ENCODE results near the gene OR4N5.

DNA sequence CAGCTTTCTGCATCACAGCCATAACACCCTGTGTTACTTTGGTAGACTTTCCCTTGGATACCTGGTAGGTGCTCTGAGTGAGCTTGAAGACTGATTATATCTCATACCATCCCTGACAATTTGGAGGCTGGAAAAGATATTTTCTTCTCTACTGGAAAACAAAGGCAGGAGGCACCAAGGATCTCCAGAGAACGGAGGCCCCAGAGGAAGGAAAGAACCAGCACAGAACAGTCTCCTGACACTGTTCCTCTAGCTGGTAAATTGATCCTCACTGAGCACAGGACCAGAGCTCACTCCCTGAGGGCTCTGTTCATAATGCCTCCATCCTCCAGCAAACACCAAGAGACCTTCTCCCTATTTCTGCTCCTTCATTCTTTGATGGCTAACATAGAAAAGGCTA is 52.0 kb downstream of the OR4N5 start, which contains the start of gene OR11G2:
- TF ChIP-seq CEBPB (IDR thresholded peaks at IDR 0.05; ENCODE audit: low read depth, low read length), result no peak
- TF ChIP-seq CTCF (IDR thresholded peaks at IDR 0.05; ENCODE audit: control extremely low read depth in 1 of 3, insufficient read depth in 1 of 3, low read depth in 1 of 3, low read length in 3 of 3), result no peak
- TF ChIP-seq CHD2 (IDR thresholded peaks at IDR 0.05; ENCODE audit: low read length), result no peak
- no peak for TF ChIP-seq TAF1 (IDR thresholded peaks at IDR 0.05; ENCODE audit: low read depth, low read length)
